ENCODE data around the gene TEX11.
"Not testable (repeated sequence)": the region's sequence is repeated elsewhere in the genome, so short reads cannot be mapped to it uniquely, and the experiment has no call there.

The TEX11 gene

DNA sequence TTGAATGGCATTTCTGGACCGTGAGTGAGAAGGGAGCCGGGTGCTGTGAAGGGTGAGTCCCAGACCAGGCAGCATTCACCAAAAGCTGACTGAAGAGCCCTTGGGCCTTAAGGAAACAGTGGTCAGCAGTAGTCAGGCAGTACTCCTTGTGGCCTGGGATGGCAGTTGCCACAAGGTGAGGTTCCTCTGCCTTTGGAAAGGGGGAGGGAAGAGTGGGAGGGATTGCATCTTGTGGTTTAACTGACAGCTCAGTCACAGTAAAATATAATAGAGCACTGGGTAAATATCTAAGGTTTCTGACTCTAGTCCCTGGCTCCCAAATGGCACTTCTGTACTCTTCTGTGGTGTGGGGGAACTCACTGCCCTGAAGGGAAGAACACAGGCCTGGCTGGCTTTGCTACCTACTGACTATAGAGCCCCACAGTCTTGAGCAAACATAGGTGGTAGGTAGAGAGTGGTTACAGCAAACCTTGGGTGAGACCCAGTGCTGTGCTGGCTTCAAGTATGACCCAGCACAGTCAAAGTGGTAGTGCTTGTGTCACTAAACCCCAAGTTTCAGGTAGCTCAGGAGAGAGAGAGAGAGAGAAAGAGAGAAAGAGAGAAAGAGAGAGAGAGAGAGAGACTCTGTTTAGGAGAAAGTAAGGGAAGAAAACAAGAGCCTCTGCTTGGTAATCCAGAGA lies 154.2 kb downstream of the TEX11 start:
- DNase-seq: no peak

DNA sequence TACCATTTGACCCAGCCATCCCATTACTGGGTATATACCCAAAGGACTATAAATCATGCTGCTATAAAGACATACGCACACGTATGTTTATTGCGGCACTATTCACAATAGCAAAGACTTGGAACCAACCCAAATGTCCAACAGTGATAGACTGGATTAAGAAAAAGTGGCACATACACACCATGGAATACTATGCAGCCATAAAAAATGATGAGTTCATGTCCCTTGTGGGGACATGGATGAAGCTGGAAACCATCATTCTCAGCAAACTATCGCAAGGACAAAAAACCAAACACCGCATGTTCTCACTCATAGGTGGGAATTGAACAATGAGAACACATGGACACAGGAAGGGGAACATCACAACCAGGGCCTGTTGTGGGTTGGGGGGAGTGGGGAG lies 174.7 kb downstream of the TEX11 start:
- DNase-seq: not testable (repeated sequence)

DNA sequence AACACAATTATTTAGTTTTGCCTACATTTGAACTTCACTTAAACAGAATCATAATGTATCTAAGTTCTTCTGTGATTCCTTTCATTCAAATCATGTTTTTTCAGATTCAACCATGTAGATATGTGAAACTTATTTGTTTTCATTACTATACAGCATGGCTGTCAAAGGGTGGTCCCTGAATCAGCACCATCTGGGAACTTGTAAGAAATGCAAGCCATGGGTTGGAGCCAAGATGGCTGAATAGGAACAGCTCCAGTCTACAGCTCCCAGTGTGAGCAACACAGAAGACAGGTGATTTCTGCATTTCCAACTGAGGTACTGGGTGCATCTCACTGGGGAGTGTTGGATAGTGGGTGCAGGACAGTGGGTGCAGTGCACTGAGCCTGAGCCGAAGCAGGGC lies 180.6 kb downstream of the TEX11 start:
- not testable (repeated sequence) for DNase-seq

DNA sequence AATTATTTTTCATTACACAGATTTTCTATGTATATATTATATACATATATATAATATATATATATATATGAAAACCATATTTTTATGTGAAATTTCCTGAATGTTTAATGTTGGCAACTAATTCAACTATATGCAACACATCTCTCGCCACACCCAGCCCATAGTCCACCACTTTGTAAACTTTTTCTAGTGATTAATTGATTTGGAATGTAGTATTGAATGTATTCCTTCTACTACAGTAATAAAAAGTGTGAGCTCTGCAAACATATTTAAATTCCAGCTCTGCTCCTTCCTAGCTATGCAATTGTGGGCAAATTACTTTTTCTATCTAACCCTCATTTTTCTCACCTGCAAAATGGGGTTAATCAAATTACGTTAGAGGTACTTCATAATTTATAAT lies 187.8 kb downstream of the TEX11 start:
- DNase-seq: no peak

DNA sequence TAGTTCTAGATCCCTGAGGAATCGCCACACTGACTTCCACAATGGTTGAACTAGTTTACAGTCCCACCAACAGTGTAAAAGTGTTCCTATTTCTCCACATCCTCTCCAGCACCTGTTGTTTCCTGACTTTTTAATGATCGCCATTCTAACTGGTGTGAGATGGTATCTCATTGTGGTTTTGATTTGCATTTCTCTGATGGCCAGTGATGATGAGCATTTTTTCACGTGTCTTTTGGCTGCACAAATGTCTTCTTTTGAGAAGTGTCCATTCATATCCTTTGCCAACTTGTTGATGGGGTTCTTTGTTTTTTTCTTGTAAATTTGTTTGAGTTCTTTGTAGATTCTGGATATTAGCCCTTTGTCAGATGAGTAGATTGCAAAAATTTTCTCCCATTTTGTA lies 197.2 kb downstream of the TEX11 start:
- not testable (repeated sequence) for DNase-seq

DNA sequence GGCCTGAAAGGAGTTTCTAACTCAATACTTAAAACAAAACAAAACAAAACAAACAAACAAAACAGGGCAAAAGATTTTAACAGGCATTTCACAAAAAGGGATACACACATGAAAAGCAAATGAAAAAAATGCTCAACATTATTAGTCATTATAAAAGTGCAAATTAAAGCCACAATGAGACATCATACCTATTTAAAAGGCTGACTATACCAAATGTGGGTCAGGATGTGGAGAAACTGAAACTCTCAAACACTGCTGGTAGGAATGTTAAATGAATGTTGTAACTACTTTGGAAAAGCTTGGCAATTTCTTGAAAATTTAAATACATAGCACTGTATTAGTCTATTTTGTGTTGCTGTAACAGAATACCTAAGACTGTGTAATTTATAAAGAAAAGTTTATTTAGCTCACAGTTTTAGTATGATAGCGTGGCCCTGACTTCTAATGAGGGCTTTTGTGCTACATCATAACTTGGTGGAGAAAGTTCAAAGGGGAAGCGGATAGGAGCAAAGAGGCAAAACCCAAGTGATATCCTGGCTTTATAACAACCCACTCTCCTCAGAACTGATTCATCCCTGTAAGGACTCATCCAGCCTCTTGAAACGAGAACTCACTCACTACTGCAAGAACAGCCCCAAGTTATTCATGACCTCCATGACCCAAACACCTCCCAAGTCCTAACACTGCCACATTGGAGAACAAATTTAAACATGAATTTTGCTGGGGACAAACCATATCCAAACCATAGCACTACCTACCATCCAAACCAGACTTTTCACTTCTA lies 214.0 kb downstream of the TEX11 start:
- no peak for DNase-seq

DNA sequence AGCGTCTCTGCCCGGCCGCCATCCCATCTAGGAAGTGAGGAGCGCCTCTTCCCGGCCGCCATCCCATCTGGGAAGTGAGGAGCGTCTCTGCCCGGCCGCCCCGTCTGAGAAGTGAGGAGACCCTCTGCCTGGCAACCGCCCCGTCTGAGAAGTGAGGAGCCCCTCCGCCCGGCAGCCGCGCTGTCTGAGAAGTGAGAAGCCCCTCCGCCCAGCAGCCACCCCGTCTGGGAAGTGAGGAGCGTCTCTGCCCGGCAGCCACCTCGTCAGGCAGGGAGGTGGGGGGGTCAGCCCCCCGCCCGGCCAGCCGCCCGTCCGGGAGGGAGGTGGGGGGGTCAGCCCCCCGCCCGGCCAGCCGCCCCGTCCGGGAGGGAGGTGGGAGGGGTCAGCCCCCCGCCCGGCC lies 229.1 kb downstream of the TEX11 start:
- DNase-seq: not testable (repeated sequence)

DNA sequence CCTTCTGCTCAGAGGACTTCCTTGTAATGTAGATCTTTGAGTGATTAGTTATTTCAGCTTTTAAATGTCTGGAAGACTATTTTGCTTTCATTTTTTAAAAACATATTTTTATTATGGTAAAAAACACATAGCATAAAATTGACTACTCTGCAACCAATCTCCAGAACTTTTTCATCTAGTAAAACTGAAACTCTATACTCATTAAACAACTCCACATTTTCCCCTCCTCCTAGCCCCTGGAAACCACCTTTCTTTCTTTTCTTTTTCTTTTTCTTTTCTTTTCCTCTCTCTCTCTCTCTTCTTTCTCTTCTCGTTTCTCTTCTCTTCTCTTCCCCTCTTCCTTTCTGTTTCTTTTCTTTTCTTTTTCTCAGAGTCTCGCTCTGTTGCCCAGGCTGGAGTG lies 233.2 kb downstream of the TEX11 start:
- no peak for DNase-seq

DNA sequence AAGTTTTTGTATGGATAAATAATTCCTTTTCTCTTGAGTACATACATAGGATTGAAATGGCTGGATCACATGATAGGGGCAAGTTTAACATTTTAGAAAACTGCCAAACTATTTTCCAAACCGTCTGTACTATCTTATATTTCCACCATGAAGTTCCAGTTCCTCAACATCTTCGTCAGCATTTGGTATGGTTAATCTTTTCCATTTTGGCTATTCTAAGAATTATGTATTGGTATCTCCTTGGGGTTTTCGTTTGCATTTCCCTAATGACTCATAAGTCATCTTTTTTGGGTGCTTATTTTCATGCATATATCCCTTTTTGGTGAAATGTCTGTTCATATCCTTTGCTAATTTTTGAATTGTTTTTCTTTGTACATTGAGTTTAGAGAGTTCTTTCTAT lies 236.2 kb downstream of the TEX11 start:
- no peak for DNase-seq

DNA sequence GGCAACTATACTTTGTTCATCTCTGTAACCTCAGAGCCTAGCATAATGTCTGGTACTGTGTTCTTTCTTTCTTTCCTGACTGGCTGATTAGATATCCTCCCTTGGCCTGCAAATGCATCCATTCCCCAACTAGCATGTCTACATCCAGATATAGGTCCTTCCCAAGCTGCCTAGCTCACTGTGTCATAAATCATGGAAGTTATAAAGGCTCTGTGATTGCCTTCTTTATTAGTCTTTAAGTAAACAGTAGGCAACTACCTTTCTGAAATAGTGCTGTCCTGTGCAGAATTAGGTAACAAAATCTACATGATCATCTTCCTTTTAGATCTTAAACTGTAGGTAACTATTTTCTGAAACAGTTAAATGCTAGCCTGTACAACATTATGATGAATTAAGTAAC lies 239.4 kb downstream of the TEX11 start:
- no peak for DNase-seq

DNA sequence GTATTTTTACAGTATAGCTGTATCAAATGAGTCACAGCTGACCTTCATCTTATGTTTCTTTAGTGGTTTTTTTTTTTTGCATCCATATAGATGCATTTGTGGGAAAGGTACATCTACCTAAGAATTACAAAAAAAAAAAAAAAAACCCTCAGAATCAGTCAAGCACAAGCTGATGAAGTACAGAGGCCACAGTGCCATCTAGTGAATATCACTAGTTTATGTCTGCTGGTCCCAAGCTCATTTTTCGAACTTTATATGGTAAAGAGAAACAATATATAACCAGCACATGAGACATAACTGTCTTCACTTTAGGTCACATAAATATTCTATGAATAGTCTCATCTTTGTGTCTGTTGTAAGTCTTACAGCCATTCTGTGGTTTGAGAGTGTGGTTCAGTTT lies 243.8 kb downstream of the TEX11 start:
- DNase-seq: no peak

DNA sequence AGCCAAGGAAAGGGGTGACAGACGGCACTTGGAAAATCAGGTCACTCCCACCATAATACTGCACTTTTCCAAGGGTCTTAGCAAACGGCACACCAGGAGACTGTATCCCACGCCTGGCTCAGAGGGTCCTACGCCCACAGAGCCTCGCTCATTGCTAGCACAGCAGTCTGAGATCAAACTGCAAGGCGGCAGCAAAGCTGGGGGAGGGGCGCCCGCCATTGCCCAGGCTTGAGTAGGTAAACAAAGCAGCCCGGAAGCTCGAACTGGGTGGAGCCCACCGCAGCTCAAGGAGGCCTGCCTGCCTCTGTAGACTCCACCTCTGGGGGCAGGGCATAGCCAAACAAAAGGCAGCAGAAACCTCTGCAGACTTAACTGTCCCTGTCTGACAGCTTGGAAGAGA lies 247.4 kb downstream of the TEX11 start:
- DNase-seq: not testable (repeated sequence)

DNA sequence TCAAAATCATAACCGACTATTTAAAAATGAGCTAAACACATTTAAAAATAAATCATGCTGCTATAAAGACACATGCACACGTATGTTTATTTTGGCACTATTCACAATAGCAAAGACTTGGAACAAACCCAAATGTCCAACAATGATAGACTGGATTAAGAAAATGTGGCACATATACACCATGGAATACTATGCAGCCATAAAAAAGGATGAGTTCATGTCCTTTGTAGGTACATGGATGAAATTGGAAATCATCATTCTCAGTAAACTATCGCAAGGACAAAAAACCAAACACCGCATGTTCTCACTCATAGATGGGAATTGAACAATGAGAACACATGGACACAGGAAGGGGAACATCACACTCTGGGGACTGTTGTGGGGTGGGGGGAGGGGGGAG lies 251.0 kb downstream of the TEX11 start:
- DNase-seq: not testable (repeated sequence)

DNA sequence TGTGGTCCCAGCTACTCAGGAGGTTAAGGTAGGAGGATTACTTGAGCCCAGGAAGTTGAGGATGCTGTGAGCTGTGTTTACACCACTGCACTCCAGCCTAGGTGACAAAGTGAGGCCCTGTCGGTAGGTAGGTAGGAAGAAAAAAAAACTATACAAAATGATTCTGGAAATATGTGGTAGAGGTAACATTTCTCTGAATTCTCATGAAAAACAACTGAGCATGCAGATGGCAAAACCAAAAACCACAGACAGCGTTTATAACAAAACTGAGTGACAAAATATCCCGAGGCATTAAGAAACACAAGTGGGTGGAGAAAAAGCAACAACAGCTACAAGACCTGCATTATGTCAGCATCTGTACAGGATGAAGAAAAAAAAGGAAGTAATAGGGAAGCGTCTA lies 252.2 kb downstream of the TEX11 start:
- no peak for DNase-seq

DNA sequence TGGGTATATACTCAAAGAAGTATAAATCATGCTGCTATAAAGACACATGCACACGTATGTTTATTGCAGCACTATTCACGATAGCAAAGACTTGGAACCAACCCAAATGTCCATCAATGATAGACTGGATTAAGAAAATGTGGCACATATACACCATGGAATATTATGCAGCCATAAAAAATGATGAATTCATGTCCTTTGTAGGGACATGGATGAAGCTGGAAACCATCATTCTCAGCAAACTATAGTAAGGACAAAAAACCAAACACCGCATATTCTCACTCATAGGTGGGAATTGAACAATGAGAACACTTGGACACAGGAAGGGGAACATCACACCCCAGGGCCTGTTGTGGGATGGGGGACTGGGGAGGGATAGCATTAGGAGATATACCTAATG lies 260.6 kb downstream of the TEX11 start:
- DNase-seq: not testable (repeated sequence)

DNA sequence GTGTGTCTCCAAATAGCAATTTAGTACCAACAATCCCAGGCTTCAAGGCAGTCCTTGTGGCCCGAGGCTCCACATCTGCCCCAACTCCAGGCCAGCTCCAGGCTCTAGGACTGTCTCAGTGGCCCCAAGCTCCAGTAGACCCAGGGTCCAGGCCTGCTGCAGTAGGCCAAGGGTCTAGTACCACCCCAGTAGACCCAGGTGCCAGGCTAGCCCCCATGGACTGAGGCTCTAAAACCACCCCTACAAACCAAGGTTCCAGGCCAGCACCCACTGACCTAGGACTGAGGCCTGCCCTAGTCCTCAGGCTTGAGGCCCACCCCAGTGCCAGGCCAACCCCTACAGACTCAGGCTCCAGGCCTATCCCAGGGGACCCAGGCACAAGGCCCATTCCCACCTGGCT lies 272.3 kb downstream of the TEX11 start:
- no peak for DNase-seq

DNA sequence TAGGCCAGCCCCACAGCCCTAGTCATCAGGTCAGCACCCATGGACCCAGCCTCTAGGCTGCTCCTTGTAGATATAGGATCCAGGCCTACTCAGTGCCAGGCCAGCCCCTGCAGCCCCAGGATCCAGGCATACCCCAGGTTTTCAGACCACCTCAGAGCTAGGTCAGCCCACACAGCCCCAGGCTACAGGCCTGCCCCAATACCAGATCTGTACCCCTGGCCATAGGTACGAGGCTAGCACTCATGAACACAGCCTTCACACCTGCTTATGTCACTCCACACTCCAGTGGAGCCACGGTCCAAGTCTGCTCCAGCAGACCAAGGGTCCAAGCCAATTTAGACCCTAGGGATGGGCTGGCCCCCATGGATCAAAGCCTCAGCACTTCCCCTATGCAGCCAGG lies 272.8 kb downstream of the TEX11 start:
- DNase-seq: no peak

DNA sequence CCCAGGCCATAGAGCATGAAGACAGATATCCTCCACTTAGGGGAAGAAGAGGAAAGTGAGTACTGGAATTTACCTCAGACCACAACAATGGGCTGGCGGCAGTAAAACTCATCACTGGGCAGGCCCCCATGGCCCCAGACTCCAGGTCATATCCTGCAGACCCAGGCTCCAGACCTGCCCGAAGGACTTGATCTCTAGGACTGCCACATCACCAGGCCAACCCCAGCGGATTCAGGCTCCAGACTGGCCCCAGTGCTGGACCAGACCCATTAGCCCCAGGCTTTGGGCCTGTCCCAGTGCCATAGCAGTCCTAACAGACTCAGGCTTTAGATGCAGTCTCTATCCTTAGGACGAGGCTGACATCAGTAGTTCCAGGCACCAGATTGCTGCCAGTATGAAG lies 273.3 kb downstream of the TEX11 start:
- DNase-seq: no peak

DNA sequence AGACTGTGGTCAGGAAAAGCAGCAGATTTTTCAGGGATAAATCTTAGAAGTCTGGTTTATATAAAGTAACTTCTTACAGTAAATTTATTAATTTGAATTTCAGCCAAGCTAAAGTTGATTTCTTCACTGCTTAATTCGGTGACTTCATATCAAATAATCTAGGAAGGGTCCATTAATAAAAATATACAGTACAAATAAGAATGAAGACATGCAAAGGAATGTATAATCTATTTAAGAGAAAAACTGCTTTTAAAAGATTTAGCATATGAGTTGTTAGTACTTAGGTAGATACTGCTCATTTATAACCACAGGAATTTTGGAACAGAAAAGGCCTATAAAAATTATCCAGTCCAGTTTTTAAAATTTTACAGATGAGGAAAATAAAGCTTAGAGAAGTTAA lies 286.8 kb downstream of the TEX11 start:
- DNase-seq: no peak

DNA sequence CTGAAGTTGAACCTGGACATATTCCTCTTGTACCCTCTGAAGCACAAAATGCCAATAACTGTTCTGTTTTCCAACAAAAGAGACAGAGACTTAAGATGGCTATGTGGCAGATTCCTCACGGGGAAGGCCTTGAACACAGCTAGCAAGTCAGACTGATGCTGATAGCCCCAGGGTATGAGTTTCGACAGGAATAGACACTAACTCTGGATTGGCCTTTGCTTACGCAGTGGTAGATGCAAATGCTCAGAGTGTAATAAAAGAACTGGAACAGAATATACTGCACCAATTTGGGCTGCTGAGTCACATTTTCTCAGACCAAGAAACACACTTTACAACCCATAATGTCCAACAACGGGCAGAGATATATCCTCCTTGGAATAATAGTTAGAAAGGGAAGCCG lies 290.0 kb downstream of the TEX11 start:
- DNase-seq: no peak

DNA sequence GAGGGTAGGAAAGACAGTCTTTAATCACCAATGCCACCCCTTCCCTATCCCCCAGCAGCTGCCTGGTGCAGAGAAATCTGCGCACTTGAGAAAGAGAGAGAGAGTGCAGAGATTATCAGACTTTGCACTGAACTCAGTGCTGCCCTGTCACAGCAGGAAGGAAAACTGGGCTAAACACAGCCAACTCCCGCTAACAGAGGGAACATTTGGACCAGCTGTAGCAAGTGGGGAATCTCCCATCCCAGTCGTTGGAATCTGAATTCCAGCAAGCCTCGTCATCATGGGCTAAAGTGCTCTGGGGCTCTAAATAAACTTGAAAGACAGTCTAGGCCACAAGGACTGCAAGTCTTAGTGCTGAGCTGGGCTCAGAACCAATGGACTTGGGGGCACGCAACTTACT lies 295.2 kb downstream of the TEX11 start:
- DNase-seq: no peak

DNA sequence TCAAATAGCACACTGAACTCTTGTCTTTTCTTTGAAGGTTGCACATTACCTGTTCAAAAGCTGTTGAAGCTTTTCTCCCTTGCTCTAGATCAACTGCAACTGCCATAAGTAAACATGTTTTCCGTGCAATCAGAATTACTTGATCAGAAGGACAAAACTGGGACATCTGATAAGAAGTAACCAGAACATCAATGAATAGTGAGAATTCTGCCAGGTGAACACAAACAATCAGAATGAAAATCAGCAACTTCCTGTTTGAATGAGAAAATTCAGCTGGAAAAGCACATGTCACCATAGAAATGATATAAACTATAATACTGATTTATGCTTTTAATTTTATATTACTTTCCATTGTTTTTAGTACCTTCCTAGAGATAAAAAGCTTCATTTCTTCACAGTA lies 303.2 kb downstream of the TEX11 start:
- no peak for DNase-seq

DNA sequence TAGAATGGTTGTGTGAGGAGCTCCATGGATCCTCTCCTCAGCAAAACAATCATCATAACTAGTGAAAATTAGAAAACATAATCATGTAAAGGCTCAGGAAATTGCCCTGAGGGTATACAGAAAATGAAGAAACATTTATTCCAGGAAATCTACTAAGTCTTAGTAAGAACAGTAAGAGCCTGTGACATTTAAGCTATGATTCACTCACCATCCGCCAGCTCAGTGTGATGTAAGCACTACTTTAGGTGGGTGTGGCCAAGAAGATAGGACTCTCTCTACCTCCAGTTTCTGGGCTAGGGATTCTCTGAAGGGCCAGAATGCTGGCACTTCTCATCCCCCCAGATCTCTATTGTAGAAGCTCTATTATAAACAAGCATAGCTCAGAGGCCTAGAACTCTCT lies 316.4 kb downstream of the TEX11 start:
- no peak for DNase-seq

DNA sequence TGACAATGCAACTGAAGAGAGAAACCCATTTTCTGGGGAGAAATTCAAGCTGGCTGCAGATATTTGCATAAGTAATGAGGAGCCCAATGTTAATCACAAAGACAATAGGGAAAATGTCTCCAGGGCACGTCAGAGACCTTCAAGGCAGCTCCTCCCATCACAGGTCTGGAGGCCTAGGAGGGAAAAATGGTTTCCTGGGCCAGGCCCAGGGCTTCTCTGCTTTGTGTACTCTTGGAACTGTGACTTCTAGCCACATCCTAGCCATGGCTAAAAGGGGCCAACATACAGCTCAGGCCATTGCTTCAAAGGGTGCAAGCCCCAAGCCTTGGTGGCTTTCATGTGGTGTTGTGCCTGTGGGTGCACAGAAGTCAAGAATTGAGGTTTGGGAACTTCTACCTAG lies 321.4 kb downstream of the TEX11 start:
- not testable (repeated sequence) for DNase-seq

DNA sequence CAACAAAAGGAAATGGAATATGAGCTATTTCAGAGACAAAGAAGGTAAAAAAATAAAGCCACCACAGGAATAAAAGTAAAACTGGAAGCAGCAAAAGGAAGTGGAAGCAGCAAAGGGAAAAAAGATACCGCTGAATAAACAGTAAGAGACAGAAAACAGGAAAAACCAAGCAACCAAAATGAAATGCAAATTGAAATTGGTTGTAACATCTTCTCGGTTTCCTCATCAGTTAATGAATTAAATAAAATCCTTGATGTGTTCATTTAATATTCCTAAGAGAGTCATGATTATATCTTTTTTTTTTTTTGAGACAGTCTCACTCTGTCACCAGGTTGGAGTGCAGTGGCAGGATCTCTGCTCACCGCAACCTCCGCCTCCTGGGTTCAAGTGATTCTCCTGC lies 331.1 kb downstream of the TEX11 start:
- no peak for DNase-seq
